Ascending aorta (tissue), 2 donors: Measurements from ENCODE around the gene GCNT4. TPM values are rescaled to one million over a fixed set of nuclear protein-coding genes. Genes with fewer than 3 reads are reported as not detected.

Experiments used
- DNase-seq, 2 donors: peaks; one replicate each; pipeline ENCODE4 v3.0.0-alpha.2; 2019; ENCODE audit warnings: low spot score in 2 of 2
- H3K27ac ChIP-seq, 2 donors: fragments of 200-600 bp; sonication (generic); one replicate each; pipeline ENCODE4 v1.5.1; 2016 to 2017; ENCODE audit warnings: mild to moderate bottlenecking in 1 of 2
- H3K27me3 ChIP-seq: fragments of 200-600 bp; sonication (generic); one replicate; pipeline ENCODE4 v1.5.1; 2017
- H3K36me3 ChIP-seq, 2 donors: fragments of 200-600 bp; sonication (generic); one replicate each; pipeline ENCODE4 v1.5.1; 2016
- H3K4me1 ChIP-seq, 2 donors: fragments of 200-600 bp; sonication (generic); one replicate each; pipeline ENCODE4 v1.5.1; 2016 to 2017; ENCODE audit warnings: mild to moderate bottlenecking in 1 of 2
- H3K4me3 ChIP-seq, 2 donors: fragments of 200-600 bp; sonication (generic); one replicate each; pipeline ENCODE4 v1.5.1; 2016 to 2017; ENCODE audit warnings: mild to moderate bottlenecking in 1 of 2
- H3K9me3 ChIP-seq, 2 donors: fragments of 200-600 bp; sonication (generic); one replicate each; pipeline ENCODE4 v1.5.1; 2016
- CTCF ChIP-seq, 3 experiments: fragments of 200-600 bp in 2 of 3; fragments of 450-650 bp in 1 of 3; sonication (generic) in 2 of 3; IDR thresholded peaks; one replicate each; pipeline ENCODE4 v1.5.1; 2016 to 2019; ENCODE audit warnings: antibody characterized with exemption in 3 of 3, mild to moderate bottlenecking in 1 of 3, moderate library complexity in 1 of 3
- intact Hi-C: fragments of 100-400 bp; cut with DNase I; formaldehyde crosslinking; loops from one replicate; pipeline ENCODE4 v1.15.1; 2023
- total RNA-seq: library from RNA; depleted of rRNA; stranded (reverse); fragments of >200 nt; gene quantifications from one replicate; pipeline ENCODE4 v1.1.0, GENCODE V29; 2016

GCNT4 gene
- total RNA-seq, 1 donor from 2014 or later: 0.43 TPM

GRCh38 chr5:75045071-75045470 lies 7.3 kb downstream of the GCNT4 start:
- H3K4me3 ChIP-seq: no peak overlapping the region
- H3K9me3 ChIP-seq: no peaks in the 10 kb centered on the region
- H3K27ac ChIP-seq: no peak overlapping the region
- H3K36me3 ChIP-seq: peaks cover 0 to 6% of the 10 kb centered on the region in 2 donors
- peaks cover 4 to 5% of the 10 kb centered on the region in 2 donors for H3K4me1 ChIP-seq
- no peak for DNase-seq
- no peak for TF ChIP-seq CTCF (IDR thresholded peaks at IDR 0.05)
- no peaks in the 10 kb centered on the region for H3K27me3 ChIP-seq
- intact Hi-C loops: no loop called here

GRCh38 chr5:75044406-75044805 lies 8.0 kb downstream of the GCNT4 start:
- Histone ChIP-seq H3K4me3 (no peak overlapping the region), H3K27ac (no peak overlapping the region), H3K4me1 (peaks cover under 1 to 2% of the 10 kb centered on the region in 2 donors), H3K36me3 (peaks cover 0 to 6% of the 10 kb centered on the region in 2 donors), H3K27me3 (no peaks in the 10 kb centered on the region), H3K9me3 (no peaks in the 10 kb centered on the region)
- no peak for DNase-seq
- TF ChIP-seq CTCF (IDR thresholded peaks at IDR 0.05): no peak
- intact Hi-C loops: no loop called here

- intact Hi-C loops: no loop called here
- Histone ChIP-seq H3K27me3 (no peaks in the 10 kb centered on the region), H3K4me1 (no peaks in the 10 kb centered on the region), H3K9me3 (no peaks in the 10 kb centered on the region), H3K36me3 (peaks cover 0 to 6% of the 10 kb centered on the region in 2 donors), H3K4me3 (no peak overlapping the region), H3K27ac (no peak overlapping the region)
- no peak for TF ChIP-seq CTCF (IDR thresholded peaks at IDR 0.05)
- DNase-seq: no peak
Observed at GRCh38 chr5:75043633-75044264, 8.6 kb downstream of the GCNT4 start.

- H3K9me3 ChIP-seq: no peaks in the 10 kb centered on the region
- no peak overlapping the region for H3K27ac ChIP-seq
- peaks cover 0 to 6% of the 10 kb centered on the region in 2 donors for H3K36me3 ChIP-seq
- no peaks in the 10 kb centered on the region for H3K4me1 ChIP-seq
- no peak for DNase-seq
- H3K27me3 ChIP-seq: no peaks in the 10 kb centered on the region
- no peak overlapping the region for H3K4me3 ChIP-seq
- intact Hi-C loops: no loop called here
- no peak for TF ChIP-seq CTCF (IDR thresholded peaks at IDR 0.05)
Observed at GRCh38 chr5:75042522-75042921, 9.8 kb downstream of the GCNT4 start.

GRCh38 chr5:75040973-75041372 lies 11.4 kb downstream of the GCNT4 start:
- H3K4me3 ChIP-seq: no peak overlapping the region
- TF ChIP-seq CTCF (IDR thresholded peaks at IDR 0.05): no peak
- no peaks in the 10 kb centered on the region for H3K36me3 ChIP-seq
- H3K27ac ChIP-seq: no peak overlapping the region
- no peak for DNase-seq
- no peaks in the 10 kb centered on the region for H3K27me3 ChIP-seq
- no peaks in the 10 kb centered on the region for H3K4me1 ChIP-seq
- no peaks in the 10 kb centered on the region for H3K9me3 ChIP-seq
- intact Hi-C loops: no loop called here

- no peak for TF ChIP-seq CTCF (IDR thresholded peaks at IDR 0.05)
- DNase-seq: no peak
- H3K4me1 ChIP-seq: no peaks in the 10 kb centered on the region
- H3K4me3 ChIP-seq: no peak overlapping the region
- H3K36me3 ChIP-seq: no peaks in the 10 kb centered on the region
- intact Hi-C loops: no loop called here
- no peaks in the 10 kb centered on the region for H3K9me3 ChIP-seq
- no peak overlapping the region for H3K27ac ChIP-seq
- no peaks in the 10 kb centered on the region for H3K27me3 ChIP-seq
Observed at GRCh38 chr5:75037106-75037505, 15.3 kb downstream of the GCNT4 start.
